Posterior vena cava (tissue), 2 donors: ENCODE data around the gene ZNF536. TPM values are rescaled to one million over a fixed set of nuclear protein-coding genes. Genes with fewer than 3 reads are reported as not detected.

Experiments
- DNase-seq: peaks from one replicate; pipeline ENCODE4 v3.0.0-alpha.2; 2020; ENCODE audit warnings: low spot score
- intact Hi-C, 2 donors: fragments of 100-400 bp; cut with DNase I; formaldehyde crosslinking; loops; one replicate each; pipeline versions ENCODE4 v1.14.1 to v1.14.2; 2022 to 2023
- long read RNA-seq, 2 donors: library from polyadenylated mRNA; unstranded; transcript quantifications; one replicate each; pipeline ENCODE4 v2.0.0, GENCODE V29; 2020 to 2021
- total RNA-seq, 2 donors: library from RNA; stranded (reverse); fragmentation: NEBNext Ultra II Directional; extraction: Animal tissue kit (Norgen Biotek cat#: 25700); gene quantifications; one replicate each; pipeline ENCODE4 v1.2.1, GENCODE V29; 2021
- donor health status: DM: yes; HTN: yes; CAD: no.
- donor health status: DM: yes; HTN: yes; CAD: no.

ZNF536 gene
- total RNA-seq = 1 to 10 TPM; 2.8 to 3.6 TPM
- long read RNA-seq, donor 1, partial matches to known transcripts = 0 of 1 reads
- long read RNA-seq, donor 1, other reads (novel, unspliced or antisense) = 1 of 1 reads
- long read RNA-seq, donor 2 = 0 reads

DNA sequence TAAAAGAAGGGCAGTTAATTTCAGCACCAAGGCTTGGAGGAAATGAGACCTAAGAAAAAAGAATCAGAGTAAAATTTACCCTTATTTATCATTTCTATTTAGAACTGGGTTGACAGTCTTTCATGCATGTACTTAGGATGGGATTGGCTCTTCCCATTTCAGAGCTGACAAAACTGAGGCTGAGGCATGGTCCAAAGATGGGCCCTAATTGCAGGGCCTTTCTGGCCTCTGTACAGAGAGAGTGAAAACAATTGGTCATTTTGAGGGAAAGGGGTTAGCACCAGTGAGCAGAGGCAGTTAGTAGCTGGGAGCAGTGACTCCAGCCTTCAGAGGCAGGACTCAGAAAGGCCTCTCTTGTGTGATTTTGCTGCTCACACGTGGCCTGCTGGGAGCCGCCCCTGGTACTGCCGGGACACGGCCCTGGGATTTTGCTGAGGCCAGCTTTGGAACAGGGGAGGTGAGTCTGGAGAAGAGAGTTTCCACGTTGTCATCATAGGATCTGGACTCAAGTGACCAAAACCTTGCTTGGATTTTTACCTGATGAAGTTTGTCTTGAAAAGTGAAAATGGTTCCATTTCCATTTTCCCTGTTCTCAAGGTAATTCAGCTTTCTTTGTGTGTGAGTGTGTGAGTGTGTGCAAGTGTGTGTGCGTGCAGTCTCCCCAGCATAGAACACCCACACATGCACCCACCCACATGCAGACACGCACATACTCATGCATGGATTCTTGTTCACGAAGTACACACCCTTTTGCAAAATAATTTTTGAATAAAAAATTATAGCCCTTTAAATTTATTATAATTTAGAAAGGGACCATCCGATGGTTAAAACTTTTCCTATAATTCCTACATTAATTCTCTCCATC is at the start of gene ZNF536:
ZNF536 (plus strand) TSS at position 425 of the 865 bp plus-strand sequence. CDS start 71,179 bp downstream, outside the sequence.
- peak; percentile 6 for DNase-seq
- intact Hi-C loops = no loop called here

DNA sequence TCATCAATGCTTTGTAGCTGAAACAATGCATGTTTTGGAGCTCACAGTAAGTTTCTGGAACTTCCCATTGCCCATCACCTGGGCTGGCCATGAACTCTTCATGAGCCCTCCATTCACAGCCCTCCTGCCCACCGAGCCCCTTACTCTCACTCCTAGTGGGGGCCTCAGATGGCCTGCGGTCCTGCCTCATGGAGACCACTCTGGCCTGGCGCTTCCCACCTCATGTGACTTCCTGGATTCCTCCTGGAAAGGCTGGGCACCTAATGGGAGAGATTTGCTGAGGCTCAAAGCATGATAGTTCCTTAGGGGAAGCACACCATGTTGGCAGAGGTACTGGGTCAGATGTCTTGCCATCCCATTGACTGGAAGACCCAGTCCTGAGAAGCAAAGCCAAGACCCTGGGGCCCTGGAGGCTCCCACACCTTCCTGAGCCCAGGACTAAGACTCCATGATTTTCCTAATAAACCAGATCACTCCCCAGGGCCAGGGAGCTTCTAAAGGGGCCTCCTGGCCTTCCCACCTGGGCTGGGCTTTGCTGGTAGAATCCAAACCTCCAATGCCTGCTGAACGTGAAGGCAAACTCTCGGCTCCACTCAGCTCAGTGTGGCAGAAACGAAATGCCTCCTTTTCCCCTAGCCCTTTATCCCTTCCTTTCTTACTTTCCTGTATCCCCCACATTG is 49.4 kb upstream of the ZNF536 start:
- intact Hi-C loops = no loop called here
- no peak for DNase-seq

DNA sequence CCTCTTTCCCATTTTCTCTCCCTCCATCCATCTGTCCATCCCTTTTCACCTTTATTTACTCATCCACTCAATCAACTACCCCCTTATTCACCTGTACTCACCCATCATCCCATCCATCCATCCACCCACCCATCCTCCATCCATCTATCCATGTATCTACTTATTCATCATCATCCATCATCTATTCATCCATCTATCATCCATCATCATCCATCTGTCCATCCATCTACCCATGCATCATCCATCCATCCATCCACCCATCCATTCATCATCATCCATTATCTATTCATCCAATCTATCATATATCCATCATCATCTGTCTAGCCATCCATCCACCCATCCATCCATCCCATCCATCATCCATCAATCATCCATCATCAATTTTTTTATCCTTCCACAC is 48.3 kb upstream of the ZNF536 start:
- no peak for DNase-seq
- intact Hi-C loops = no loop called here

DNA sequence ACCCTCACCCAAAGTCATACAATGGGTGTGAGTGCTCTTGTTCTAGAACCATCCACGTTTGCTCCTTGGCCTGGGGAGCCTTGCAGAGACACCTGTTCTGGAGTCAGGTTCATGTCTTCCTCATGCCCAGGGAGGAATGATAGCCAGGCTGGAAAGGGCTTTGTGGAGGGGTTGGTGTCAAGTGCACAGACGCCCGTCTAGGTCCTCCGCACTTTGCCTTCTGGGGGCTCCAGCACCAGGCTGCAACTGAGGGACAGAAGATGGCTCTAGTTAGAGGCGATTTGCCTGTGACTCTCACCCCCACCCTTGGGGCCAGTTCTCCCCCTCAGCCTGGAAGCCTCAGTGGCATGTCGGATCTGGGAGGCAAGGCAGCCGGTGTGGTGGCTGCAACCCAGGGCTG is 47.2 kb upstream of the ZNF536 start:
- intact Hi-C loops = no loop called here
- DNase-seq = no peak

DNA sequence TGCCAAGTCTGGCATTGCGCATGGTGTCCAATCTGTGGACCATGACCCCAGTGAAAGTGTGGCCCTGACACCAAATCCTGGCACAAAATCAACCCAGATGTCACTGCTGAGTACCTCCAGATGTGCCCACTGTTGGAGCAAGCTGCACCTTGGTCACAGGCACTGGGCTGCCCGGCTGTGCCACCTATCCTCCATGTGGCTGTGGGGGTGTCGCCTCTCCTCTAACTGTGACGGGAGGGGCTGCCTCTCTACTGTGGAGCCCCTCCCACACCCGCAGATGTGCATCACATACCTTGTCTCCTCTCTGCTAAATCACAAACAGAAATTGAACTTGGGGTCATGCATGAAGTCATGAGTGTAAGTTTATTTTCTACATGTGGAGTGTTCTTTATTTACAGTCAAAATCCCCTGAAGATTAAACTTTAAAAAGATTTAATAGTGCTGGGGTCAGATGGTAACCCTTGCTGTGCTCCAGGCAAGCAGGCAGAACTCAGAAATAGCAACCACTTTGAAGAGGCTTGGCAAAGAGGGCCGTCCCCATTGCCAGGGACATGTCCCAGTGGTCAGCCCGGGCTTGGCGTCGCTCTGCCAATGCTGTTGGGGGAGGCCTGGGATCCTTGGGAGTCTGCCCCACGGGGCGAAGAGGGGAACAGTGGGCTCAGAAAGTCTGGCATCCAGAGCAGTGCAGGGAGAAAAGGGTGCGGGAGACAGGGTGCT is 46.4 kb upstream of the ZNF536 start:
- intact Hi-C loops = no loop called here
- DNase-seq = no peak

DNA sequence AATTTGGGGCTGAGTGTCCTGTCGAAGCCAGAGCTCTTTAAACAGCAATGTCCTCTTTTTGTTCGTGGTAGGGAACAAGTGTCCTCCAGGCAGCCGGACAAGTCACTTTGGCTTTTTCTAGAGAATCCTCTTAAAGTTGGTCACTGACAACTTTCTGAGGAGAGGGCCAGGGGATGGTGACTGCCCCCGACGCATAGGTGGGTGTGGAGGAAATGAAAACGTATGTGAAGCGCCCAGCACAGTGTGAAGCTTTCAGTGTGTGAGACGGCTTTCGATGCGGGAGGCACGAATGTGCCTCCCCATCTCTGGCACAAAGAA is 45.8 kb upstream of the ZNF536 start:
- DNase-seq = no peak
- intact Hi-C loops = no loop called here

DNA sequence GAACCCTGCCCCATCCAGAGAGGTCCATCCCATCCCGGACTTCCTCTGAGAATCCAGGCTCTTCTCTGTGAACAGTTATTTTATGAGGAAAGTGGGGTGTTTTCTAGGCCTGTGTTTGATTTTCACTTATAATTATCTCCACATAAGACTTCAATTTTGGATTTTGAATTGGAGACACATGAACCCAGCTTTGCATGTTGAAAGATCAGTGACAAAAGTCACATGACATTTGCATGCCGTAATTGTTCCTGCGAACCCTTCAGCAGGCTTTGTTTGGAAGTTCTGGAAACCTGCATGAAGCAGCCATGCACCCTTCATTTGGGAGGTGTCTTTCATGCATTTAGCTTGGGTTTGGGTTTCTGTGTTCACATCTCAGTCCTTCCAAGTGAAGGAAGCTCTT is 44.9 kb upstream of the ZNF536 start:
- no peak for DNase-seq
- intact Hi-C loops = no loop called here

DNA sequence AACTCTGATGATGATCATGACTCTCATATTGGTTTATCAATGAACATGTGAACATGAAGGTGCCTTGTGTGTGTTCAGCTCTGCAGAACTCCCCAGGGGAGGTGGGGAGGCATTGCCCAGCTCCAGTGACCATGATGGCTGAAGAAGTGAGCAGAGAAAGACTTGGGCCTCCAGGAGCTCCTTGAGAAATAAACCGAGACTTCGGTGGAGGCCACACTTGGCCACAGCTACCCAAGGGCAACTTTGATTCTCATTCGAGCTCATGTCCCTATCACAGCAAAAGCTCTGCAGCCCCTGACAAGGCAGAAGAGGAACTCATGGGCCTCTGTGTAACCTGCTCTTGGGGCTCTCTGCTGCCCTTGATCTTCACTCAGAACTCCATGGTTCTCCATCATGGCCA is 44.1 kb upstream of the ZNF536 start:
- intact Hi-C loops = no loop called here
- no peak for DNase-seq

DNA sequence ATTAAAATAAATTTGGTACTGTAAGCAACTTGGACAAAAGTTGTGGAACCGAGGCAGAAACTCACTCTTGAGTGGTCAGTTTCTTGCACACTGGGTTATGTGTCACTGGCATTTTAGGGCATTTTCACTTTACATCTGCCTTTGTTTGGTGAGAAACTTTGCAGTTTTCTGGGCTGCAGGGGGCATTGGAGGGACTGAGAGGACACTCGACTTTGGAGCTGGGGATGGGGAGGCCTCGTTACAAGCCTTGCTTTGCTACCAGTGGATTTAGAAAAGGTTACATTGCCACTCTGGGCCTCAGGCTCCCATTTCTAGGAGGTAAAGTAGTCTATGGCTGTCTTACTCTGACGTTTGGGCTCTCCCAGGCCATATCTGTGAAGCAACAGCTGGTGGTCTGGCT is 41.9 kb upstream of the ZNF536 start:
- intact Hi-C loops = no loop called here
- DNase-seq = no peak

DNA sequence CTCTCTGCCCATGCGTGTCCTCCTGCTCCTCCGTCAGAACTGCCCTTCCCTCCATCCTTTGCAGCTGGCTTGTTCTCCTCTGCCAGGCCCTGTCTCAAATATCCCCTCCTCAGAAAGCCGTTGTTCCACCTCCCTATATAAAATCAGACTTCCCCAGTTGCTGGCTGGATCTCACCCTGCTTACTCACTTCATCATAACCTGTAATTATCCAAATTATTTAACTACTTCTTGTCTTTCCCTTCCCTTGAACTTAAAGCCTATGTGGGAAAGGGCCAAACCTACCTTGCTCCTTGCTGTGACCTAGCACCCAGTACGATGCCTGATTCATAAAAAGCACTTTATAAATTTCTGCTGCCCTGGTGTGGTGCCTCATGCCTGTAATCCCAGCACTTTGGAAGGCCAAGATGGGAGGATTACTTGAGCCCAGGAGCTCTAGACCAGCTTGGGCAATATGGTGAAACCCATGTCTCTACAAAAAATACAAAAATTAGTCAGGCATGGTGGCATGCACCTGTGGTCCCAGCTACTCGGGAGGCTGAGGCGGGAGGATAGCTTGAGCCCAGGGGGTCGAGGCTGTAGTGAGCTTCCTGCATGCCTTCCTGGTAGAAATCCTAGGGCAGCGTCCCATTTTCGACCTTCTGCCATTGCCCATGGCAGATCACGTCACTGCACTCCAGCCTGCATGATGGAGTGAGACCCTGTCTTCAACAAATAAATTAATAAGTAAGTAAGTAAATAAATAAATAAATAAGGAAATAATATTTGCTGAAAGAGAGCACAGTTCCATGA is 39.5 kb upstream of the ZNF536 start:
- intact Hi-C loops = no loop called here
- no peak for DNase-seq

DNA sequence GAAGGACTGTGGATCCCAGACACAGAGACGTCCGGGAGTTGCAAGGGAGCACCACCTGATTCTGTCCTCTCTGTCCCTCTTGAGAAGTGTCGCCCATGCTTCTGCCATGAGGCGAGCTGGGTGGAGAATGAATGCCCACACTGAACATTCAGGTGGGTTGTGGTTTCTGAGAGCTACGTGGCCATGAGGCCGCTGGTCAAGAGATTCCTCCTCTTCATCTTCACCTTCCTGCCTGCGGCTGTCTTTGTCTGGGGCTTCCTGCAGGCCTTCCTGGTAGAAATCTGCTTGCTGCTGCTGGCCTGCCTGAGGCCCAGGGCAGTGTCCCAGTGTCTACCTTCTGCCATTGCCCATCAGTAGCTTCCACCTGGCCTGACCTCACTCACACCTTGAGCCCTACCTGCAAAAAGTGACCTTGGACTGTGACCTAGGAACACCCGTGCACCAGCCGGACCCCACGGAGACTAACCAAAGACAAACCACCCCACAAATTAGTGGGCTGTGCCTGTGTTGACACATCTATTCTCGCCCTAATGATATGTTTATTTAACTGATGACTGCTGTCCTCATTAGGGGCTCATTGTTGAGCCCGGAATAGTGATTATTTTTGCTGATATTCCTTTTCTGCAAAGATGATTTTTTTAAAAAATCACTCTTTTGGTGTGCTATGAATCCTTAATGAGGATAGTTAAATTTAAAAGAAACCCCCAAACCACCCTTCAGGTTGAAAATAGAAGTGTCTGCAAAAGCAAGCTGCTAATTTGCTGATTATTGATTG is 38.7 kb upstream of the ZNF536 start:
- intact Hi-C loops = no loop called here
- DNase-seq = no peak

DNA sequence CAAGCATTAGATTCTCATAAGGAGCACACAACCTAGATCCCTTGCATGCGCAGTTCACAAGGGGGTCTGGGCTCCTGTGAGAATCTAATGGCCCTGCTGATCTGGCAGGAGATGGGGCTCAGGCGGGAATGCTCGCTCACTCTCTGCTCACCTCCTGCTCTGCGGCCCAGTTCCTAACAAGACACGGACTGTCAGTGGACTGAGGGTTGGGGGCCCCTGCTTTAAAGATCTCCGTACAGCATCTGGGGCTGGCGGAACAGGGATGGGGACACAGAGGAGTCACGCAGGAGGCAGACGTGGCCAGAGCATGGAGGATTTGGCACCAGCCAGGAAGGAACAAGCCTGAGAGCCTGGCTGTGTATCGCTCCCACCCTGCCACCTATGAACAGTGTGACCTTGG is 37.3 kb upstream of the ZNF536 start:
- intact Hi-C loops = no loop called here
- no peak for DNase-seq

DNA sequence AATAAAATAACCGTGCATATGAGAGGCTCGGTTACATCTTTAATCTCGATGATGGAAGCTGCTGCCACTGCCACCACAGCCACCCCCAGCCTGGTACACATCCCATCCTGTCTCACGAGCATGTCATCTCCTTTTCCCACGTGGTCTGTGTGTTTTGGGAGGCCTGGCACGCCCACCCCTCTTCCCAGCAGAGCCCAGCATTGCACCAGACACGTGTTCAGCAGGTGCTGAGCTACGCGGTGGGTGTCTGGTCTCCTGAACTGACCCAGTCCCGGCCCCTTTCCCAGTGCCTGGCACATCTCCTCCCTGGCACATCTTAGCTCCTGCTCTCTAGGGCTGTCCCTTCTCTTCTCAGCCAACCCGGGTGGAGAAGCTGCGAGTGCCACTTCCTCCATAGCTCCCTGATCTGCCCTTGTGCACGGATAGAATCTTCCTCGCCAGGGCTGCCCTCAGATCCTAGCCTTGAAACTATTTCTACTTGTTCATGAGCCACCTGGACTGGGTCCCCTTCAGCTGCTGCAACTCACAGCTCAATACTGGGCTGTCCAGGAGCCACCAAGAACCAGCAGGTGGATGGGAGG is 36.8 kb upstream of the ZNF536 start:
- DNase-seq = no peak
- intact Hi-C loops = no loop called here

DNA sequence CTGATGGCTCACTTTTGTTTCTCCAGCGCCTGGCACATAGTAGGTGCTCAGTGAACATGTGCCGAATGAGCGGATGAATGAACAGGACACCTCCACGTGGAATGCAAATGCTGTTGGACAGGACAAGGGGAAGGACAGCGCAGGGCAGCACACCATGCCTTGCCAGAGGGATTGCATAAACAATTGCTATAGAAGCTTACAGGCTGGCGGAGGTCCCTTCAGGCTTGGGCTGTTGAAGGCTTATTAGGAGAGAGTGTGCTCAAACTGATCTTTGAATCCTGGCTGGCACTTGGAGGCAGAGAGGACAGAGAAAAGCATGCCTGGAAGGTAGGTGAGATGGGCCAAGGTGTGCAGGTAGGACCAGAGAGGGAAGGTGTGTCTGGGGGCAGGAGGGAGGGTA is 35.9 kb upstream of the ZNF536 start:
- intact Hi-C loops = no loop called here
- peak; percentile 20 for DNase-seq

DNA sequence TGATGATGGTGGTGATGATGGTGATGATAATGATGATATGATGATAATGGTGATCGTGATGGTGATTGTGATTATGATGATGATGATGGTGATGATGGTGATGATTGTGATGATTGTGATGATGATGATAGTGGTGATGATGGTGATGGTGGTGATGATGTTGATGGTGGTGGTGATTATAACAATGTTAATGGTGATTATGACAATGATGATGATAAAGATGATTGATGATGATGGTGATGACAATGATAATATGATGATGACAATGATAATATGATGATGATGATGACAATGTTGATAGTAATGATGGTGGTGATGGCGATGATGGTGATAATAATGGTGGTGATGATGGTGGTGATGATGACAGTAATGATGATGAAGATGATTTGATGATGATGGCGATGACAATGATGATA is 34.1 kb upstream of the ZNF536 start:
- DNase-seq = no peak
- intact Hi-C loops = no loop called here

DNA sequence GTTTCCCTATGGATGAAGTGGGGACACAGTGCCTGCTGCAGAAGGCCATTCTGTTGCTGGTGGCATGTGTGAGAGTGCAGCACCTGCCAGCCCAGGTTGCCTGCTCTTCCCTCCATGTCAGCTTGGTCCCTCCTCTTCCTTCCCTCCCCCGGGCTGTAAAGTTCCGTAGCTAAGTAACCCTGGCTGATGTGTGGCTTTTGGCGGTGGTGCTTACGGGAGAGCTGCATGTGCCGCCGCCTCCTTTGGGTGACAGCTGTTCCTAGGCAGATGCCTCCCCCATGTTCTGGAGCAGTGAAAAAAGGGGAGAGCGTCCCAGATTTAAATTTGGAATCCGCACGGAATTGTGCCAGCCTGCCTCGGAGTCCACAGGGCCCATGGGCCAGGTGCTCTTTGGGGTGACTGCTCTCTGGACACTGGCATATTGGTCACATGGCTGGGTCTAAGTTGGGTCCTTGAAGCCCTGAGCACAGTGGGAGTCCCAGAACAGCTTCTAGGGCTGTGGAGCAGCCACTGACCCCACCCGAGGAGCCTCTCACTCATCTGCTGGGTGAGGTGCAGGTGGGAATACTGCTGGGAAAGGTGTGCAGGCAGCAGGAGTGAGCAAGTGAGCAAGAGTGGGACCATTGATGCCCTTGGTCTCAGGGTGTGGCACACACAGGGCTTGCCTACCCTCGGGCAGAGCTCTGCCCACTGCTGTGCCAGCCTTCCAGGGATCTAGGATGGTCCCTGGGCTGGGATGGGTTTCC is 33.1 kb upstream of the ZNF536 start:
- intact Hi-C loops = no loop called here
- peak; percentile 25 for DNase-seq

DNA sequence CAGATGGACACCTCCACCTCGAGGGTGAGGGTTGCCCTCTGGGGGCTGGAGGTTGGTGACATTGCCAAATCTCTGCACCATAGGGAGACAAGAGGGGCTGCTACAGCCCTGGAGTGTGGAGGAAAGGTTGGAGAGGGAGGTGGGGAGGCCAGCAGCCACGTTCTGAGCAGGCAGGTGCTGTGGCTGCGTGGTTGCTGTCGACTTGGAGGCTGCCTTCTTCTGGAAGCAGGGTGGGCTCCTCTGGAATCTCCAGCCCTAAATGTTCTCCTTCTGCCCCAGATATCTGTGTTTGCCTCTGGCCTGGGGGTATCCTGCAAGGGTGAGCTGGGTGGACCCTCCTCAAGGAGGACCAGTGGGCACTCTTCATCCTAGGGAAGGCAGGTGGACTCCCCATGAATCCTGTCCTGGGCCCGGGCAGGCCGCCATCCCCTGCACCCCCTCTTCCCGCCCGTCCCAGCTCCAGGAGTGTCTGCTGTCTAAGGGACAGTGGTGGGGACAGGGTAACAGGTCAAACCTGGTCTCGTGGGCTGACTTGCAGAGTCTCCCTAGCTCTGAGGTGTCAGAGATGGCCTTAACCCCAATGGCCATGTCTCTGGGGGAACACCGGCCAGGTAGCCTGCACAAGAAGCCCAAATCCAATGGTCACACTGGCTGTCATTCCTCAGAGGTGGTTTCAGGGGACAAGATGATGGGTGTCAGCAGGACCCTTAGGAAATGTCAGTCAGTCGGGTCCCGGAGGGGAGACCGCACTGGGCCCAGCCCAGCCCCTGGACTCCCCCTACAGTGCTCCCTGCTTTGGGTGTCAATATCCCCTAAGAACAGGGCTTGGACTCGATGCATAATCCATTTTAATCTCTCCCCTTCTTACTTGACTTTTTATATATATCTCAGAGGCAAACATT is 32.3 kb upstream of the ZNF536 start:
- intact Hi-C loops = no loop called here
- peak; percentile 40 for DNase-seq
